ENCODE data around the gene SYNJ2. TPM values are rescaled to one million over a fixed set of nuclear protein-coding genes. Genes with fewer than 3 reads are reported as not detected.

SYNJ2 gene
- total RNA-seq, 1 donor from 2014 or later = 8.3 TPM

DNA sequence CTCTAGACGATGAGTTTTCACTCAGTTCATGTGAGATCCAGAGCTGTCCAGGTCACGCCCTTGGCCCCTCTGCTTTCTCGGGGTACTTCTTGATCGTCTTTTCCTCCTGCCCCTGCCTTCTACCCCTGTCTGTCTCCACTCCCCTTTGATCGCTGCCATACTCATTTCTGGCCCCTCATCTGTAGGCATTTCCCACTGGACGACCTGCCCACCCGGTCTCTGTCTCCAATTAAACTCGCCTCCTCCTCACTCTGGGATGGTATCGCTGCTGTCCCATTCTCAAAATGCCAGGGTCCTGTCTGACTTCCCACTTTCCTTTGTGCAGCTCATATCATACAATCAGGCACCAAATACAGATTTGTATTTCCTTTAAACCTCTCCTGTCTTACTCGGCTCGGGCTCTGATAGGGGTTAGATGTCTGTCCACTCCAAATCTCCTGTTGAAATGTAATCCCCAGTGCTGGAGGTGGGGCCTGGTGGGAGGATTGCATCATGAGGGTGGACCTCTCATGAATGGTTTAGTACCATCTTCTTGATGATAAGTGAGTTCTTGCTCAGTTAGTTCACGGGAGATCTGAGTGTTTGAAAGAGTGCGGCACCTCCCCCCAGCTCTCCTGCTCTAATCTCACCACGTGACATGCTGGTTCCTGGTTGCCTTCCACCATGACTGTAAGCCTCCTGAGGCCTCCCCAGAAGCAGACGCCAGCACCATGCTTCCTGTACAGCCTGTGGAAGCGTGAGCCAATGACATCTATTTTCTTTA is 3.5 kb upstream of the SYNJ2 start:
- H3K27ac ChIP-seq = no peak overlapping the region
- no peaks in the 10 kb centered on the region for H3K27me3 ChIP-seq
- H3K9me3 ChIP-seq = no peaks in the 10 kb centered on the region
- no peak overlapping the region for H3K4me3 ChIP-seq
- intact Hi-C loops (cut with DNase I) = no loop called here
- no peak for DNase-seq (ENCODE audit: extremely low spot score in 2 of 2)
- H3K4me1 ChIP-seq = peaks cover 16% of the 10 kb centered on the region
- H3K36me3 ChIP-seq = no peaks in the 10 kb centered on the region
- TF ChIP-seq POLR2AphosphoS5 (IDR thresholded peaks at IDR 0.05; ENCODE audit: insufficient read depth in 1 of 2, low read depth in 1 of 2) (no peak), POLR2A (IDR thresholded peaks at IDR 0.05) (no peak), CTCF (IDR thresholded peaks at IDR 0.05) (no peak)

DNA sequence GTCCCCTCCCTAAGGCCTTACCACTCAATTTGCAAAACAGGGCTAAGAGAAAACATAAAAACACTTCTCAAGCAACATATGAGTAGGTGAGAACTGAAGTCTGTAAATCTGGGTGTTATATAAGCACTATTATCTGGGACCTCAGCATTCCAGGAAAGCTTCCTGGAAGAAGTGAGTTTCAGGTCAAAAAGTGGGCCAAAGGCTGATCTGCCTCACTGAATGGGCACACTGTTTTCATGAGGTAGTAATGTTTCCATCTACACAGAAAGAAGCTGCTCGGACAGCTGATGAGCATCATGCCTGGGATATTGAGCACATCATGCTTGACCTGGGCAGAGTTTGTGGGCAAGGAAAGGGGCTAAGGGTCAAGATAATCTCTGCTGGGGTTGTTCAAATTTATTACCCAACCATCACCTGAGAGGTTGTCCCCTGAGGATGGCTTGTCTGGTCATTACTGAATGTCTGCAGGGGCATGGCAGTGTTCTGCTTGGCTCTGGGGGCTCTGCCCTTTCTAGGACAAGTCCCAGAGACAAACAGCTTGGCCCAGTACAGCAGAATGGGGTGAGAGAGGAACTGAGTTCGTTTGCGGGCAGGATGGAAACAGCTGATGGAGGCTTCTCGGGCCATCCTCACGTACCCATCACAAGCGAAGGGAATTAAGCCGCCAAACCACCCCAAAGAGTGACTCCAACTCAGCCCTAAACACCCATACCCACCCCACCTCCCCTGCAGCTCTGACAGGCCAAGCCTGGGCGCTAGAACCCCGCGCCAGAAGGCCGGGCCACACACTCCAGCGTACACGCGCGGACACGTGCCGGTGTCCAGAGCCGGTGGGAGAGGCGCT is 1.2 kb upstream of the SYNJ2 start:
- TF ChIP-seq CTCF (IDR thresholded peaks at IDR 0.05) = no peak
- no peak for TF ChIP-seq POLR2AphosphoS5 (IDR thresholded peaks at IDR 0.05; ENCODE audit: insufficient read depth in 1 of 2, low read depth in 1 of 2)
- no peak for TF ChIP-seq POLR2A (IDR thresholded peaks at IDR 0.05)

DNA sequence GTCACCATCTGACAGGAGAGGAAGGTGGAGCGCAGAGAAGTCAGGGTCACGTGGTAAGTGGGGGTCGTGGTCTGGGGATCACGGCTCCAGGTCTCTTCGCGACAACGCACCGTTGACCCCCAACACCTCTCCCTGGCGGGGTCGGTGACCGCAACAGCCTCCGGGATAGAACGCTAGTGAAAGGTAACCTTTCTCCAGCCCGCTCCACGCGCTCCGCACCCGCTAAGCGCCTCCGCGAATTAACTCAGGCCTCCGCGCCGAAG is 600 bp upstream of the SYNJ2 start:
- DNase-seq (ENCODE audit: extremely low spot score in 2 of 2) = no peak
- intact Hi-C loops (cut with DNase I) = loop anchor here (5.0 kb wide), 1 partner anchor 91 kb away; no protein-coding TSS in a partner anchor
- Histone ChIP-seq H3K27me3 (no peaks in the 10 kb centered on the region), H3K36me3 (no peaks in the 10 kb centered on the region), H3K4me1 (peaks cover 38% of the 10 kb centered on the region), H3K9me3 (no peaks in the 10 kb centered on the region), H3K27ac (peak overlapping the region; percentile 86), H3K4me3 (peak overlapping the region; percentile 62 to 96)
- TF ChIP-seq CTCF (IDR thresholded peaks at IDR 0.05) = no peak
- TF ChIP-seq POLR2A (IDR thresholded peaks at IDR 0.05) = no peak
- no peak for TF ChIP-seq POLR2AphosphoS5 (IDR thresholded peaks at IDR 0.05; ENCODE audit: insufficient read depth in 1 of 2, low read depth in 1 of 2)

More for the DNA sequence above, 1.2 kb upstream of the SYNJ2 start:
- Histone ChIP-seq H3K4me1 (peaks cover 35% of the 10 kb centered on the region), H3K27me3 (no peaks in the 10 kb centered on the region), H3K9me3 (no peaks in the 10 kb centered on the region), H3K36me3 (no peaks in the 10 kb centered on the region), H3K27ac (peak overlapping the region; percentile 86), H3K4me3 (peak overlapping the region; percentile 62 to 96)
- DNase-seq (ENCODE audit: extremely low spot score in 2 of 2) = no peak
- intact Hi-C loops (cut with DNase I) = loop anchor here (5.0 kb wide), 1 partner anchor 92 kb away; no protein-coding TSS in a partner anchor

GRCh38 chr6:157982102-157982562 is 469 bp downstream of the SYNJ2 start:
- no peaks in the 10 kb centered on the region for H3K27me3 ChIP-seq
- H3K4me3 ChIP-seq = peak overlapping the region; percentile 62 to 96
- H3K9me3 ChIP-seq = no peaks in the 10 kb centered on the region
- peaks cover 38% of the 10 kb centered on the region for H3K4me1 ChIP-seq
- H3K36me3 ChIP-seq = no peaks in the 10 kb centered on the region
- DNase-seq (ENCODE audit: extremely low spot score in 2 of 2) = no peak
- no peak for TF ChIP-seq POLR2A (IDR thresholded peaks at IDR 0.05)
- TF ChIP-seq POLR2AphosphoS5 (IDR thresholded peaks at IDR 0.05; ENCODE audit: insufficient read depth in 1 of 2, low read depth in 1 of 2) = no peak
- no peak for TF ChIP-seq CTCF (IDR thresholded peaks at IDR 0.05)
- H3K27ac ChIP-seq = peak overlapping the region; percentile 86
- intact Hi-C loops (cut with DNase I) = loop anchor here (5.0 kb wide), 1 partner anchor 90 kb away; no protein-coding TSS in a partner anchor
